HEK293 (cell line): Measurements from ENCODE around the gene MYO5B.

Experiments
- CTCF ChIA-PET: fragments of 350-600 bp; formaldehyde crosslinking; extraction: SDS; loops from one replicate; lab custom pipeline; 2021; ENCODE audit warnings: antibody characterized with exemption; lab: Yijun Ruan, JAX
- POLR2A ChIA-PET: fragments of 300-600 bp; formaldehyde crosslinking; extraction: SDS; loops from one replicate; lab custom pipeline; 2020; ENCODE audit warnings: antibody characterized with exemption, inconsistent platforms; lab: Yijun Ruan, JAX
- H3K27ac ChIP-seq: fragments of 200-500 bp; sonication (Bioruptor generic); 2 replicates; pipeline ENCODE4 v1.5.1; 2014; ENCODE audit warnings: low read depth, low read length, control low read depth, inconsistent platforms; ENCODE audit errors: extremely low read depth
- H3K36me3 ChIP-seq, 2 experiments: fragments of 200-500 bp in 1 of 2; sonication (Bioruptor generic) in 1 of 2; 1 replicate in 1 of 2; 2 replicates in 1 of 2; pipeline ENCODE4 v1.5.1; 2014 to 2017; ENCODE audit warnings: inconsistent platforms in 2 of 2, low read length in 2 of 2; ENCODE audit not compliant: control insufficient read depth in 2 of 2, insufficient read depth in 1 of 2
- H3K4me1 ChIP-seq: fragments of 200-500 bp; sonication (Bioruptor generic); 2 replicates; pipeline ENCODE4 v1.5.1; 2014; ENCODE audit warnings: mild to moderate bottlenecking, low read length, inconsistent platforms; ENCODE audit not compliant: control insufficient read depth, insufficient read depth
- H3K4me3 ChIP-seq: 2 replicates; pipeline ENCODE4 v1.5.1; 2011; ENCODE audit warnings: low read depth, mild to moderate bottlenecking, control low read depth, low read length, moderate library complexity
- H3K9me3 ChIP-seq: fragments of 200-500 bp; sonication (Bioruptor generic); 2 replicates; pipeline ENCODE4 v1.5.1; 2014; ENCODE audit warnings: low read depth, low read length, inconsistent platforms; ENCODE audit not compliant: control insufficient read depth, insufficient read depth
- KLF1 ChIP-seq: fragments of 450-650 bp; formaldehyde crosslinking; IDR thresholded peaks from 2 replicates; pipeline ENCODE4 v1.5.1; 2016; ENCODE audit warnings: missing biosample characterization, missing genetic modification characterization
- SP7 ChIP-seq: fragments of 450-650 bp; formaldehyde crosslinking; IDR thresholded peaks from 2 replicates; pipeline ENCODE4 v1.5.1; 2016; ENCODE audit warnings: missing biosample characterization, missing genetic modification characterization
- TRIM28 ChIP-seq: IDR thresholded peaks from 2 replicates; pipeline ENCODE4 v1.6.1; 2011; ENCODE audit warnings: low read length, control low read depth, borderline replicate concordance
- ZFHX2 ChIP-seq: fragments of 450-650 bp; formaldehyde crosslinking; conservative IDR thresholded peaks from 2 replicates; pipeline ENCODE4 v1.5.1; 2016; ENCODE audit warnings: missing biosample characterization, missing genetic modification characterization
- ZNF114 ChIP-seq: fragments of 450-650 bp; formaldehyde crosslinking; IDR thresholded peaks from 2 replicates; pipeline ENCODE4 v1.5.0; 2017; ENCODE audit warnings: missing biosample characterization, missing genetic modification characterization
- ZNF211 ChIP-seq: fragments of 450-650 bp; formaldehyde crosslinking; IDR thresholded peaks from 2 replicates; pipeline ENCODE4 v1.5.1; 2016; ENCODE audit warnings: low read depth, missing biosample characterization, missing genetic modification characterization
- ZNF23 ChIP-seq: fragments of 450-650 bp; formaldehyde crosslinking; IDR thresholded peaks from 2 replicates; pipeline ENCODE4 v1.5.1; 2016; ENCODE audit warnings: missing biosample characterization, missing genetic modification characterization, borderline replicate concordance
- ZNF302 ChIP-seq: fragments of 450-650 bp; formaldehyde crosslinking; IDR thresholded peaks from 2 replicates; pipeline ENCODE4 v1.5.1; 2016; ENCODE audit warnings: missing biosample characterization, missing genetic modification characterization, low read depth
- ZNF423 ChIP-seq: fragments of 450-650 bp; formaldehyde crosslinking; IDR thresholded peaks from 2 replicates; pipeline ENCODE4 v1.5.1; 2016; ENCODE audit warnings: missing biosample characterization, missing genetic modification characterization
- ZNF529 ChIP-seq: fragments of 450-650 bp; formaldehyde crosslinking; IDR thresholded peaks from 2 replicates; pipeline ENCODE4 v1.5.1; 2017; ENCODE audit warnings: missing genetic modification characterization, missing biosample characterization; ENCODE audit not compliant: insufficient replicate concordance
- ZNF549 ChIP-seq: fragments of 450-650 bp; IDR thresholded peaks from 2 replicates; pipeline ENCODE4 v1.5.1; 2018; ENCODE audit warnings: missing biosample characterization, missing genetic modification characterization, mild to moderate bottlenecking, inconsistent platforms, moderate library complexity
- ZNF558 ChIP-seq: fragments of 450-650 bp; formaldehyde crosslinking; IDR thresholded peaks from 2 replicates; pipeline ENCODE4 v1.5.1; 2016; ENCODE audit warnings: missing biosample characterization, missing genetic modification characterization
- ZNF571 ChIP-seq: fragments of 450-650 bp; formaldehyde crosslinking; IDR thresholded peaks from 2 replicates; pipeline ENCODE4 v1.5.0; 2017; ENCODE audit warnings: missing biosample characterization, missing genetic modification characterization
- ZNF600 ChIP-seq: fragments of 450-650 bp; formaldehyde crosslinking; IDR thresholded peaks from 2 replicates; pipeline ENCODE4 v1.5.1; 2016; ENCODE audit warnings: missing biosample characterization, missing genetic modification characterization
- ZNF654 ChIP-seq: fragments of 450-650 bp; formaldehyde crosslinking; IDR thresholded peaks from 2 replicates; pipeline ENCODE4 v1.5.1; 2016; ENCODE audit warnings: low read depth, missing biosample characterization, missing genetic modification characterization
- ZNF791 ChIP-seq: fragments of 450-650 bp; formaldehyde crosslinking; IDR thresholded peaks from 2 replicates; pipeline ENCODE4 v1.5.1; 2016; ENCODE audit warnings: missing biosample characterization, missing genetic modification characterization
- ZNF843 ChIP-seq: fragments of 450-650 bp; formaldehyde crosslinking; IDR thresholded peaks from 2 replicates; pipeline ENCODE4 v1.5.1; 2016; ENCODE audit warnings: missing biosample characterization, missing genetic modification characterization
- TF ChIP-seq, protein P1 (sequence below): fragments of 450-650 bp; formaldehyde crosslinking; IDR thresholded peaks from 2 replicates; pipeline ENCODE4 v1.5.1; 2017; ENCODE audit warnings: missing biosample characterization, missing genetic modification characterization
- TF ChIP-seq, protein P2 (sequence below): sonication (generic); formaldehyde crosslinking; IDR thresholded peaks from 2 replicates; pipeline ENCODE4 v1.8.1; 2022; ENCODE audit warnings: mild to moderate bottlenecking, moderate library complexity, missing genetic modification reagents
- TF ChIP-seq, protein P3 (sequence below): fragments of 450-650 bp; formaldehyde crosslinking; IDR thresholded peaks from 2 replicates; pipeline ENCODE4 v1.5.1; 2017; ENCODE audit warnings: missing biosample characterization, mild to moderate bottlenecking, missing genetic modification characterization, moderate library complexity
- TF ChIP-seq, protein P4 (sequence below): fragments of 450-650 bp; formaldehyde crosslinking; IDR thresholded peaks from 2 replicates; pipeline ENCODE4 v1.5.1; 2016; ENCODE audit warnings: missing biosample characterization, missing genetic modification characterization, borderline replicate concordance
- TF ChIP-seq, protein P5 (sequence below): fragments of 450-650 bp; formaldehyde crosslinking; IDR thresholded peaks from 2 replicates; pipeline ENCODE4 v1.5.0; 2017; ENCODE audit warnings: missing biosample characterization, missing genetic modification characterization, borderline replicate concordance

The MYO5B gene

DNA sequence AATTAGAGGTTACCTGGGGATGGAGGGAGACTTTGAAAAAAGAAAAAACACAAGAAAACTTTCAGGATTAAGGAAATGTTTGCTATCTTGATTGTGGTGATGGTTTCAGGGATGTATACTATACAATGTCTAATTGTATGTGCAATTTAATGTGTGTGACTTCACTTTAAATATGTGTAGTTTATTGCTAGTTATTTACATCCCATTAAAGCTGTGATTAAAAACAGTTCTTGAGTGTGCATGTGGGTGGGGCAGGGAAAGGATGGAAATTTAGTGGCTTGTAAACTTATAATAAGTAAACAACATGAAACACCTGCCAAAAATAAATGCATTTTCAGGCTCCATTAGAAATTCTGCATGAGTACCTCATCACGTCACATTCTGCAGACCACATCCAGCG, 167.0 kb downstream of the MYO5B start (continued):
- TF ChIP-seq ZNF549 (tag by site-specific recombination) (no peak), KLF1 (tag by site-specific recombination) (no peak), ZNF302 (no peak), TRIM28 (no peak), SP7 (tag by site-specific recombination) (no peak), ZNF23 (no peak), ZNF558 (tag by site-specific recombination) (no peak), ZNF654 (tag by site-specific recombination) (no peak), ZNF600 (no peak), ZNF211 (tag by site-specific recombination) (no peak)
- TF ChIP-seq, protein P1, sequence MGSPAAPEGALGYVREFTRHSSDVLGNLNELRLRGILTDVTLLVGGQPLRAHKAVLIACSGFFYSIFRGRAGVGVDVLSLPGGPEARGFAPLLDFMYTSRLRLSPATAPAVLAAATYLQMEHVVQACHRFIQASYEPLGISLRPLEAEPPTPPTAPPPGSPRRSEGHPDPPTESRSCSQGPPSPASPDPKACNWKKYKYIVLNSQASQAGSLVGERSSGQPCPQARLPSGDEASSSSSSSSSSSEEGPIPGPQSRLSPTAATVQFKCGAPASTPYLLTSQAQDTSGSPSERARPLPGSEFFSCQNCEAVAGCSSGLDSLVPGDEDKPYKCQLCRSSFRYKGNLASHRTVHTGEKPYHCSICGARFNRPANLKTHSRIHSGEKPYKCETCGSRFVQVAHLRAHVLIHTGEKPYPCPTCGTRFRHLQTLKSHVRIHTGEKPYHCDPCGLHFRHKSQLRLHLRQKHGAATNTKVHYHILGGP (tag by site-specific recombination) = no peak
- TF ChIP-seq, protein P2, sequence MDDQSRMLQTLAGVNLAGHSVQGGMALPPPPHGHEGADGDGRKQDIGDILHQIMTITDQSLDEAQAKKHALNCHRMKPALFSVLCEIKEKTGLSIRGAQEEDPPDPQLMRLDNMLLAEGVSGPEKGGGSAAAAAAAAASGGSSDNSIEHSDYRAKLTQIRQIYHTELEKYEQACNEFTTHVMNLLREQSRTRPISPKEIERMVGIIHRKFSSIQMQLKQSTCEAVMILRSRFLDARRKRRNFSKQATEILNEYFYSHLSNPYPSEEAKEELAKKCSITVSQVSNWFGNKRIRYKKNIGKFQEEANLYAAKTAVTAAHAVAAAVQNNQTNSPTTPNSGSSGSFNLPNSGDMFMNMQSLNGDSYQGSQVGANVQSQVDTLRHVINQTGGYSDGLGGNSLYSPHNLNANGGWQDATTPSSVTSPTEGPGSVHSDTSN (CRISPR knock-in tag) = no peak
- TF ChIP-seq, all 188 proteins: peak for 0

DNA sequence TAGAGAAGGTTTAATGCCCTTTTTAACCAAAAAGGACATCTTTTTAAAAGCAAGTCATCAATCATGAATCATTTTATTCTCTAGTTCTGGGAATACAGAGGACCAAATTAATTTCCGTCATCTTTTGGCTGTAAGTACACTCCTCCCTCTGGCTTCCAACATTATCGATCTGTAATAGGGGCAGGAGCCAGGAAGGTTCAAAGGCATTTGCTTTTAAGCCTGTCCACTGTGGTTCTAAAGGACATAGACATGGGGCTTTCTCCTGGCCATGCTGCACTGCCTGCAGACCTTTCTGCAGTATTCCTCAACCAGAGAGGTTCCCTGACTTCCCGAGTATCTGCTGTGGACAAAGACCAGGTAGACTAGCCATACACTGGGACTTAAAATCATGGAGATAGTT, 170.5 kb downstream of the MYO5B start:
- no peaks in the 10 kb centered on the region for H3K36me3 ChIP-seq
- no peaks in the 10 kb centered on the region for H3K4me1 ChIP-seq
- H3K27ac ChIP-seq = no peak overlapping the region
- CTCF ChIA-PET = no interaction called here
- POLR2A ChIA-PET = no interaction called here
- no peaks in the 10 kb centered on the region for H3K9me3 ChIP-seq
- H3K4me3 ChIP-seq = no peak overlapping the region
- TF ChIP-seq ZNF791 (no peak), ZFHX2 (tag by site-specific recombination) (no peak), ZNF571 (tag by site-specific recombination) (no peak), ZNF423 (tag by site-specific recombination) (no peak), ZNF114 (tag by site-specific recombination) (no peak), ZNF843 (tag by site-specific recombination) (no peak), ZNF529 (no peak)
- TF ChIP-seq, protein P3, sequence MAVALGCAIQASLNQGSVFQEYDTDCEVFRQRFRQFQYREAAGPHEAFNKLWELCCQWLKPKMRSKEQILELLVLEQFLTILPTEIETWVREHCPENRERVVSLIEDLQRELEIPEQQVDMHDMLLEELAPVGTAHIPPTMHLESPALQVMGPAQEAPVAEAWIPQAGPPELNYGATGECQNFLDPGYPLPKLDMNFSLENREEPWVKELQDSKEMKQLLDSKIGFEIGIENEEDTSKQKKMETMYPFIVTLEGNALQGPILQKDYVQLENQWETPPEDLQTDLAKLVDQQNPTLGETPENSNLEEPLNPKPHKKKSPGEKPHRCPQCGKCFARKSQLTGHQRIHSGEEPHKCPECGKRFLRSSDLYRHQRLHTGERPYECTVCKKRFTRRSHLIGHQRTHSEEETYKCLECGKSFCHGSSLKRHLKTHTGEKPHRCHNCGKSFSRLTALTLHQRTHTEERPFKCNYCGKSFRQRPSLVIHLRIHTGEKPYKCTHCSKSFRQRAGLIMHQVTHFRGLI = no peak
- TF ChIP-seq, protein P4, sequence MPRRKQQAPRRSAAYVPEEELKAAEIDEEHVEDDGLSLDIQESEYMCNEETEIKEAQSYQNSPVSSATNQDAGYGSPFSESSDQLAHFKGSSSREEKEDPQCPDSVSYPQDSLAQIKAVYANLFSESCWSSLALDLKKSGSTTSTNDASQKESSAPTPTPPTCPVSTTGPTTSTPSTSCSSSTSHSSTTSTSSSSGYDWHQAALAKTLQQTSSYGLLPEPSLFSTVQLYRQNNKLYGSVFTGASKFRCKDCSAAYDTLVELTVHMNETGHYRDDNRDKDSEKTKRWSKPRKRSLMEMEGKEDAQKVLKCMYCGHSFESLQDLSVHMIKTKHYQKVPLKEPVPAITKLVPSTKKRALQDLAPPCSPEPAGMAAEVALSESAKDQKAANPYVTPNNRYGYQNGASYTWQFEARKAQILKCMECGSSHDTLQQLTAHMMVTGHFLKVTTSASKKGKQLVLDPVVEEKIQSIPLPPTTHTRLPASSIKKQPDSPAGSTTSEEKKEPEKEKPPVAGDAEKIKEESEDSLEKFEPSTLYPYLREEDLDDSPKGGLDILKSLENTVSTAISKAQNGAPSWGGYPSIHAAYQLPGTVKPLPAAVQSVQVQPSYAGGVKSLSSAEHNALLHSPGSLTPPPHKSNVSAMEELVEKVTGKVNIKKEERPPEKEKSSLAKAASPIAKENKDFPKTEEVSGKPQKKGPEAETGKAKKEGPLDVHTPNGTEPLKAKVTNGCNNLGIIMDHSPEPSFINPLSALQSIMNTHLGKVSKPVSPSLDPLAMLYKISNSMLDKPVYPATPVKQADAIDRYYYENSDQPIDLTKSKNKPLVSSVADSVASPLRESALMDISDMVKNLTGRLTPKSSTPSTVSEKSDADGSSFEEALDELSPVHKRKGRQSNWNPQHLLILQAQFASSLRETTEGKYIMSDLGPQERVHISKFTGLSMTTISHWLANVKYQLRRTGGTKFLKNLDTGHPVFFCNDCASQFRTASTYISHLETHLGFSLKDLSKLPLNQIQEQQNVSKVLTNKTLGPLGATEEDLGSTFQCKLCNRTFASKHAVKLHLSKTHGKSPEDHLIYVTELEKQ = no peak
- TF ChIP-seq, protein P5, sequence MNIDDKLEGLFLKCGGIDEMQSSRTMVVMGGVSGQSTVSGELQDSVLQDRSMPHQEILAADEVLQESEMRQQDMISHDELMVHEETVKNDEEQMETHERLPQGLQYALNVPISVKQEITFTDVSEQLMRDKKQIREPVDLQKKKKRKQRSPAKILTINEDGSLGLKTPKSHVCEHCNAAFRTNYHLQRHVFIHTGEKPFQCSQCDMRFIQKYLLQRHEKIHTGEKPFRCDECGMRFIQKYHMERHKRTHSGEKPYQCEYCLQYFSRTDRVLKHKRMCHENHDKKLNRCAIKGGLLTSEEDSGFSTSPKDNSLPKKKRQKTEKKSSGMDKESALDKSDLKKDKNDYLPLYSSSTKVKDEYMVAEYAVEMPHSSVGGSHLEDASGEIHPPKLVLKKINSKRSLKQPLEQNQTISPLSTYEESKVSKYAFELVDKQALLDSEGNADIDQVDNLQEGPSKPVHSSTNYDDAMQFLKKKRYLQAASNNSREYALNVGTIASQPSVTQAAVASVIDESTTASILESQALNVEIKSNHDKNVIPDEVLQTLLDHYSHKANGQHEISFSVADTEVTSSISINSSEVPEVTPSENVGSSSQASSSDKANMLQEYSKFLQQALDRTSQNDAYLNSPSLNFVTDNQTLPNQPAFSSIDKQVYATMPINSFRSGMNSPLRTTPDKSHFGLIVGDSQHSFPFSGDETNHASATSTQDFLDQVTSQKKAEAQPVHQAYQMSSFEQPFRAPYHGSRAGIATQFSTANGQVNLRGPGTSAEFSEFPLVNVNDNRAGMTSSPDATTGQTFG (tag by site-specific recombination) = no peak
